Measurements from ENCODE around the gene ALKBH5. TPM values are rescaled to one million over a fixed set of nuclear protein-coding genes. Genes with fewer than 3 reads are reported as not detected.

The ALKBH5 gene
- polyA plus RNA-seq, 3 donors, result 50.4 to 79.1 (median 78.9) TPM

DNA sequence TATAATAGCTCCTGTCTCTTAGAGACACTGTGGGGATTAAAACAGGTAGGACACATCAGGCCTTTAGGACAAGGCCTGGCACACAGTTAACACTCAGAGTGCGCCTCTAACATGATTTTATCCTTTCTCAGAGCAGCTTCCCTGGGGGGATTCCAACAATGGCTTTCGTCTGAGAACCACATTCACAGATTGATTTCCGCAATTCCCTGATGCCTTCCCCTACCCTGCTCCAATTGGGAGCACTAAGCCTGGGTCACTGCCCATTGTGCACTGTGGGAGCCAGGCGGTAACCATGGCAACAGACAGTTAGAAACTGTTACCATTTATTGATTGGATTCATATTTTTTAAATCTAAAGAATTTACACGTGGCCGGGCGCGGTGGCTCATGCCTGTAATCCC, 5.9 kb upstream of the ALKBH5 start:
- Histone ChIP-seq H3K27me3 (ENCODE audit: control insufficient read depth in 2 of 2, insufficient read depth in 2 of 2, low read length in 2 of 2) (no peaks in the 10 kb centered on the region), H3K4me3 (replicated peaks in 1 of 3; ENCODE audit: low read depth in 2 of 3, low read length in 3 of 3) (no peak overlapping the region), H3K79me2 (ENCODE audit: insufficient read depth, low read length) (no peaks in the 10 kb centered on the region), H4K20me1 (ENCODE audit: insufficient read depth, low read length) (no peaks in the 10 kb centered on the region), H3K27ac (ENCODE audit: low read depth in 1 of 2, low read length in 2 of 2) (no peak overlapping the region), H3K4me2 (replicated peaks; ENCODE audit: extremely low read depth, low read length, poor library complexity, severe bottlenecking) (no peak overlapping the region), H3K36me3 (replicated peaks in 1 of 2; ENCODE audit: control insufficient read depth in 1 of 2, insufficient read depth in 2 of 2, low read length in 2 of 2) (no peaks in the 10 kb centered on the region), H3K9ac (ENCODE audit: insufficient read depth, low read length, poor library complexity, severe bottlenecking) (no peak overlapping the region), H2AFZ (ENCODE audit: insufficient read depth, low read depth, low read length, poor library complexity, severe bottlenecking) (no peak overlapping the region), H3K4me1 (ENCODE audit: control insufficient read depth in 1 of 2, insufficient read depth in 2 of 2, low read length in 2 of 2) (peaks cover 22 to 26% of the 10 kb centered on the region in 2 donors), H3K9me3 (replicated peaks in 1 of 2; ENCODE audit: control insufficient read depth in 1 of 2, insufficient read depth in 1 of 2, low read length in 2 of 2) (no peaks in the 10 kb centered on the region)
- Mint-ChIP-seq H3K27me3 (ENCODE audit: low read depth in 3 of 3) (peaks cover 0 to 5% (median 3%) of the 10 kb centered on the region in 3 donors), H3K27ac (no peak overlapping the region), H3K4me3 (no peak overlapping the region), H3K9me3 (no peaks in the 10 kb centered on the region), H3K36me3 (peaks cover 0 to 4% of the 10 kb centered on the region in 2 donors), H3K4me1 (peaks cover 23% of the 10 kb centered on the region)
- TF ChIP-seq, protein P1, sequence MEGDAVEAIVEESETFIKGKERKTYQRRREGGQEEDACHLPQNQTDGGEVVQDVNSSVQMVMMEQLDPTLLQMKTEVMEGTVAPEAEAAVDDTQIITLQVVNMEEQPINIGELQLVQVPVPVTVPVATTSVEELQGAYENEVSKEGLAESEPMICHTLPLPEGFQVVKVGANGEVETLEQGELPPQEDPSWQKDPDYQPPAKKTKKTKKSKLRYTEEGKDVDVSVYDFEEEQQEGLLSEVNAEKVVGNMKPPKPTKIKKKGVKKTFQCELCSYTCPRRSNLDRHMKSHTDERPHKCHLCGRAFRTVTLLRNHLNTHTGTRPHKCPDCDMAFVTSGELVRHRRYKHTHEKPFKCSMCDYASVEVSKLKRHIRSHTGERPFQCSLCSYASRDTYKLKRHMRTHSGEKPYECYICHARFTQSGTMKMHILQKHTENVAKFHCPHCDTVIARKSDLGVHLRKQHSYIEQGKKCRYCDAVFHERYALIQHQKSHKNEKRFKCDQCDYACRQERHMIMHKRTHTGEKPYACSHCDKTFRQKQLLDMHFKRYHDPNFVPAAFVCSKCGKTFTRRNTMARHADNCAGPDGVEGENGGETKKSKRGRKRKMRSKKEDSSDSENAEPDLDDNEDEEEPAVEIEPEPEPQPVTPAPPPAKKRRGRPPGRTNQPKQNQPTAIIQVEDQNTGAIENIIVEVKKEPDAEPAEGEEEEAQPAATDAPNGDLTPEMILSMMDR (IDR thresholded peaks at IDR 0.05), result no peak
- WGBS (ENCODE audit: insufficient coverage), result 100% methylated on average over 7 of the region's 8 CpGs
- no peak for DNase-seq
- intact Hi-C loops (cut with micrococcal nuclease), result no loop called here

DNA sequence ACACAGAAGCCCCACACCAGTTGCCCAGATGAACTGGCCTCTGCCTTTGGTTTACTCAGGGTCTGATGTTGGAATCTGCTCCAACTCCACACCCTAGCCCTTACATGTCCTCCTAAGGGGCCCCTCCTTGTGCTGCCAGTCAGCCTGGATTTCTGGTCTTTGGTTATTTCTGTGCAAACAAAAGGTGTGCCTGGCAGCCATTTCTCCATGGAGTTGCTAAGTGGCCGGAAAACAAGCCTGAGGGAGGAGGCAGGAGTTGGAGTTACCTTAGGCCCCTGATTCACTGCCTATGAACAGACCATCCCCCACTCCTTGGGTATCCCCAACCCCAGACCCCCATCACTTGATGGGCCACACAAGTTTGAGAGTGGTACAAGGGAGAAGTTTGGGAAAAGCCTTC, 4.4 kb upstream of the ALKBH5 start:
- H2AFZ ChIP-seq (ENCODE audit: insufficient read depth, low read depth, low read length, poor library complexity, severe bottlenecking), result no peak overlapping the region
- Mint-ChIP-seq H3K27ac (no peak overlapping the region), H3K4me1 (peaks cover 24% of the 10 kb centered on the region), H3K36me3 (peaks cover 0 to 4% of the 10 kb centered on the region in 2 donors), H3K9me3 (no peaks in the 10 kb centered on the region), H3K4me3 (no peak overlapping the region), H3K27me3 (ENCODE audit: low read depth in 3 of 3) (peaks cover 0 to 5% (median 3%) of the 10 kb centered on the region in 3 donors)
- peaks cover 5% of the 10 kb centered on the region for H3K79me2 ChIP-seq (ENCODE audit: insufficient read depth, low read length)
- no peak for DNase-seq
- H3K4me1 ChIP-seq (ENCODE audit: control insufficient read depth in 1 of 2, insufficient read depth in 2 of 2, low read length in 2 of 2), result peaks cover 22 to 28% of the 10 kb centered on the region in 2 donors
- intact Hi-C loops (cut with micrococcal nuclease), result no loop called here
- H3K9ac ChIP-seq (ENCODE audit: insufficient read depth, low read length, poor library complexity, severe bottlenecking), result no peak overlapping the region
- H3K9me3 ChIP-seq (replicated peaks in 1 of 2; ENCODE audit: control insufficient read depth in 1 of 2, insufficient read depth in 1 of 2, low read length in 2 of 2), result no peaks in the 10 kb centered on the region
- H3K4me3 ChIP-seq (replicated peaks in 1 of 3; ENCODE audit: low read depth in 2 of 3, low read length in 3 of 3), result no peak overlapping the region
- no peak overlapping the region for H3K4me2 ChIP-seq (replicated peaks; ENCODE audit: extremely low read depth, low read length, poor library complexity, severe bottlenecking)
- no peaks in the 10 kb centered on the region for H4K20me1 ChIP-seq (ENCODE audit: insufficient read depth, low read length)
- H3K36me3 ChIP-seq (replicated peaks in 1 of 2; ENCODE audit: control insufficient read depth in 1 of 2, insufficient read depth in 2 of 2, low read length in 2 of 2), result no peaks in the 10 kb centered on the region
- H3K27me3 ChIP-seq (ENCODE audit: control insufficient read depth in 2 of 2, insufficient read depth in 2 of 2, low read length in 2 of 2), result no peaks in the 10 kb centered on the region
- WGBS (ENCODE audit: insufficient coverage), result no CpG with 5 or more reads among the region's 1 CpG
- TF ChIP-seq, protein P1 (IDR thresholded peaks at IDR 0.05), result no peak
- no peak overlapping the region for H3K27ac ChIP-seq (ENCODE audit: low read depth in 1 of 2, low read length in 2 of 2)

All from CD14-positive monocyte (primary cell).